ENCODE results near the gene SFXN3. TPM values are rescaled to one million over a fixed set of nuclear protein-coding genes. Genes with fewer than 3 reads are reported as not detected.
A peak's percentile ranks its signal among the peaks of the same experiment; 100 is the strongest.
"Not testable (repeated sequence)": the region's sequence is repeated elsewhere in the genome, so short reads cannot be mapped to it uniquely, and the experiment has no call there.

The SFXN3 gene
- total and polyA plus RNA-seq, 2 of the 13 experiments (the other 11 are each of a cell fraction or from before 2014, with no cell fraction given): 16.8 to 71.5 TPM

GRCh38 chr10:101034404-101034803 lies 3.4 kb downstream of the SFXN3 start (continued):
- 0 out of 2 replicates have a peak, but pooled peaks have one; percentile 56 for TF ChIP-seq HIC2 (CRISPR knock-in tag; IDR thresholded peaks at IDR 0.05; ENCODE audit: low read depth)
- 0 out of 2 replicates have a peak, but pooled peaks have one; percentile 17 for TF ChIP-seq TFAP4 (IDR thresholded peaks at IDR 0.05; ENCODE audit: borderline replicate concordance, low read depth)
- peak; percentile 49; the same call in 1 of the 2 replicates for TF ChIP-seq HDAC2 (CRISPR knock-in tag; IDR thresholded peaks at IDR 0.05)
- TF ChIP-seq ZNF331 (CRISPR knock-in tag; IDR thresholded peaks at IDR 0.05): 0 out of 2 replicates have a peak, but pooled peaks have one; percentile 33
- TF ChIP-seq SOX6 (IDR thresholded peaks at IDR 0.05); EP300 (CRISPR knock-in tag; IDR thresholded peaks at IDR 0.05; ENCODE audit: borderline replicate concordance): not testable (repeated sequence)
- peak; percentile 61 for TF ChIP-seq SOX6 (CRISPR knock-in tag; IDR thresholded peaks at IDR 0.05)
- TF ChIP-seq ZBTB20 (CRISPR knock-in tag; IDR thresholded peaks at IDR 0.05; ENCODE audit: borderline replicate concordance, low read depth): peak; percentile 33; the same call in 1 of the 2 replicates
- TF ChIP-seq SOX5 (CRISPR knock-in tag; IDR thresholded peaks at IDR 0.05; ENCODE audit: borderline replicate concordance): peak; percentile 45; the same call in 1 of the 2 replicates
- TF ChIP-seq HNF4A (CRISPR knock-in tag; IDR thresholded peaks at IDR 0.05): peak; percentile 95
- TF ChIP-seq ZNF614 (CRISPR knock-in tag; IDR thresholded peaks at IDR 0.05; ENCODE audit: borderline replicate concordance): peak; percentile 54; the same call in 1 of the 2 replicates
- TF ChIP-seq NCOR1 (IDR thresholded peaks at IDR 0.05; ENCODE audit: borderline replicate concordance, low read length): peak; percentile 65; the same call in 1 of the 2 replicates
- TF ChIP-seq EP300 (IDR thresholded peaks at IDR 0.05; ENCODE audit: low read depth in 2 of 2, low read length in 2 of 2): peak in 1 of 2 experiments; percentile 66; a peak in 2 of 4 replicates
- TF ChIP-seq ZSCAN29 (CRISPR knock-in tag; conservative IDR thresholded peaks at IDR 0.05): peak; percentile 57; the same call in 1 of the 2 replicates
- TF ChIP-seq ZBTB7B (CRISPR knock-in tag; IDR thresholded peaks at IDR 0.05): peak; percentile 70
- TF ChIP-seq GATAD2A (CRISPR knock-in tag; IDR thresholded peaks at IDR 0.05): peak; percentile 68
- TF ChIP-seq HDAC1 (CRISPR knock-in tag; IDR thresholded peaks at IDR 0.05): peak; percentile 66
- TF ChIP-seq SPEN (CRISPR knock-in tag; IDR thresholded peaks at IDR 0.05; ENCODE audit: low read depth): peak; percentile 57; the same call in 1 of the 2 replicates
- peak; percentile 55; the same call in 1 of the 2 replicates for TF ChIP-seq ISL2 (CRISPR knock-in tag; IDR thresholded peaks at IDR 0.05)
- 0 out of 2 replicates have a peak, but pooled peaks have one; percentile 46 for TF ChIP-seq PITX1 (CRISPR knock-in tag; IDR thresholded peaks at IDR 0.05)
- TF ChIP-seq RXRB (CRISPR knock-in tag; IDR thresholded peaks at IDR 0.05; ENCODE audit: borderline replicate concordance): peak; percentile 45; the same call in 1 of the 2 replicates
- TF ChIP-seq TBX2 (CRISPR knock-in tag; IDR thresholded peaks at IDR 0.05; ENCODE audit: borderline replicate concordance): peak; percentile 44; the same call in 1 of the 2 replicates
- TF ChIP-seq ZNF609 (CRISPR knock-in tag; IDR thresholded peaks at IDR 0.05; ENCODE audit: borderline replicate concordance): peak; percentile 55; the same call in 1 of the 2 replicates
- peak; percentile 33; the same call in 1 of the 2 replicates for TF ChIP-seq NR2C2 (CRISPR knock-in tag; IDR thresholded peaks at IDR 0.05; ENCODE audit: borderline replicate concordance)
